ENCODE data around the gene GRIA1.

- no peak for TF ChIP-seq CTCF (IDR thresholded peaks at IDR 0.05)
- no peak for TF ChIP-seq POLR2A (IDR thresholded peaks at IDR 0.05; ENCODE audit: low read depth)
- TF ChIP-seq POLR2AphosphoS5 (IDR thresholded peaks at IDR 0.05): no peak
- no peak for TF ChIP-seq EP300 (IDR thresholded peaks at IDR 0.05)
Measured at GRCh38 chr5:153445875-153446579, 44.4 kb upstream of the GRIA1 start.
